GM12892 (cell line): ENCODE results near the gene CAMKMT.

ENCODE experiments used
- DNase-seq: peaks from one replicate; pipeline ENCODE4 v3.0.0; 2011; ENCODE audit not compliant: insufficient read length
- FAIRE-seq: peaks from 2 replicates; lab custom pipeline; 2011; peaks lifted over from hg19 to GRCh38; lab: Jason Lieb, UNC
- POLR2A ChIP-seq: IDR thresholded peaks from 2 replicates; pipeline ENCODE4 v1.6.1; 2011; ENCODE audit warnings: low read depth, low read length, control low read depth
- POLR2AphosphoS5 ChIP-seq: IDR thresholded peaks from 2 replicates; pipeline ENCODE4 v1.6.1; 2011; ENCODE audit warnings: low read depth, low read length, control low read depth
- TAF1 ChIP-seq: IDR thresholded peaks from 2 replicates; pipeline ENCODE4 v1.6.1; 2011; ENCODE audit warnings: low read depth, mild to moderate bottlenecking, control low read depth, low read length, borderline replicate concordance

Gene CAMKMT

DNA sequence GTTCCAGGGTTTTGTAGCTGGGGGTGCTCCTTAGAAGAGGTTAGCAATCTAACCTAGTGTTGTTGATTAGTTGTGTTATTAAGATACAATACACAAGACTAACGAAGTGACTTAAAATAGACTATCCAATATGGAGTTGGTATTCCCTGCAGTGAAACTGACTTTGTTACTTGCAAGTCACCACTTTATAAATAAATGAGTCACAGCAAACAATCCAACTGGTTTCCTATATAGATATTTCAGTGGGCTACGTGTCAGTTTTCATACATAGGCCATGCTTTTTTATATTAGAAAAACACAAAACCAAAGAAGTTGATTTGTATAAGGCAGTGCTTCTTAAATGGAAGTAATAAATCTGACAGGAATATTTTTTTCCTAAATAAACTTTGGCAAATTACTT is 274.0 kb downstream of the CAMKMT start:
- DNase-seq (no peak), FAIRE-seq (no peak)
- TF ChIP-seq POLR2AphosphoS5: no peak
- no peak for TF ChIP-seq TAF1
- no peak for TF ChIP-seq POLR2A

- TF ChIP-seq POLR2A (no peak), TAF1 (no peak), POLR2AphosphoS5 (no peak)
These were observed 276.9 kb downstream of the CAMKMT start for GRCh38 chr2:44638649-44639048.

GRCh38 chr2:44639399-44639798 is 277.7 kb downstream of the CAMKMT start:
- FAIRE-seq (no peak), DNase-seq (no peak)
- no peak for TF ChIP-seq TAF1
- no peak for TF ChIP-seq POLR2AphosphoS5
- TF ChIP-seq POLR2A: no peak

More at GRCh38 chr2:44638649-44639048, 276.9 kb downstream of the CAMKMT start:
- no peak for DNase-seq
- no peak for FAIRE-seq

DNA sequence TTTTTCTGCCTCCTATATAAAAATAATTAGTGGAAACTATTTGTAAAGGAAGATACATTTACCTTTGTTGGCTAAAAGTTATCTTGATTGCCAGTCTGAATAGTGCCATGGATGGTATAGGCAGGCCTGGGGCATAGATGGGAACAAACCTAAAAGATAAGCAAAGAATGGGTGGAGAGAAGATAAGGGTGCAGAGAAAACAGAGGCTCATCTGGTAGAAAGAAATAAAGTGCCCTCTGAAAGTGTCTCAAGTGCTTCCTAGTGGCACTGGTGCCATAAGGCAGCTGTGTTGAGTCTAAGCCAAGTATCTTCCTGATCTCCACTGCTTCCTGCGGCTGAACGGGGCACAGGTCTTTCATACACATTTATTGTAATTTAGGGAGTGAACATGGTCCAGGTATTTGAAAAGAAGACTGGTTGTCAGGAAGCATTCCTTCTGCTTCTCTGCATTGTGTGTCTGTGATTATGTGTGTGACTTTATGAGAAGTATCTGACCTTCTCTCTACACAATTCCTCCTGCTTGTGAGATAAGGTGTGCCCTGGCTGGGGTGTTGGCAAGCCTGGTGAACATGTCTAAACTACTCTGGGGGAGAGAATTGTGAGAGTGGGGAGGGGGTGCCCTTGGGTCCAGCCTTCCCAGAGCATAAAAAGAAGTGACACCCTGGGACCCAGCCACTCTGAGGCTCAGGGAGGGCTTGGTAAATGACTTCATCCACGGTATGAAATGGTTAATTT is 280.5 kb downstream of the CAMKMT start:
- FAIRE-seq (no peak), DNase-seq (no peak)
- TF ChIP-seq POLR2AphosphoS5 (no peak), POLR2A (no peak), TAF1 (no peak)

DNA sequence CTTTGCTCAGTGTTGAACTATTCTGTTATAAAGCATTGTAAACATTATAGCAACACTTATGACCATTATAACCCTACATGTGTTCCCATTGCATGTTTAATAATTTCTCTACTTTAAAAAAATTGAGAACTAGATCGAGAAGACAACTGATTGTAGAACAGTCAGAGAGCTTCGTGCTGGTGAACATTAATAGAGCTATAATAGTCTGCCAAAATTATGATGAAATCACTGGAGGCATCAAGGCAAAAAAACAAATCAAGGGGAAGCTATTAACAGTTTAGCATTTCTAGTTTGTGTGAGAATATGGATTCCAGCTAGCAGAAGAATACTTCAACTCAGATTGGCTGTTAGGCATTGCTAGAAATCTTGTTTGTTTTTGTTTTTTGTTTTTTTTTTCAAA is 284.2 kb downstream of the CAMKMT start:
- DNase-seq: no peak
- no peak for TF ChIP-seq POLR2A
- TF ChIP-seq POLR2AphosphoS5: no peak
- TF ChIP-seq TAF1: no peak
- no peak for FAIRE-seq

GRCh38 chr2:44649381-44649780 is 287.6 kb downstream of the CAMKMT start:
- TF ChIP-seq TAF1 (no peak), POLR2AphosphoS5 (no peak), POLR2A (no peak)
- no peak for DNase-seq
- no peak for FAIRE-seq

- DNase-seq (no peak), FAIRE-seq (no peak)
- no peak for TF ChIP-seq POLR2AphosphoS5
- TF ChIP-seq POLR2A: no peak
- no peak for TF ChIP-seq TAF1
These were observed 289.0 kb downstream of the CAMKMT start for GRCh38 chr2:44650796-44651195.

GRCh38 chr2:44651974-44652373 is 290.2 kb downstream of the CAMKMT start:
- no peak for DNase-seq
- TF ChIP-seq POLR2AphosphoS5: no peak
- no peak for TF ChIP-seq POLR2A
- no peak for TF ChIP-seq TAF1
- no peak for FAIRE-seq

DNA sequence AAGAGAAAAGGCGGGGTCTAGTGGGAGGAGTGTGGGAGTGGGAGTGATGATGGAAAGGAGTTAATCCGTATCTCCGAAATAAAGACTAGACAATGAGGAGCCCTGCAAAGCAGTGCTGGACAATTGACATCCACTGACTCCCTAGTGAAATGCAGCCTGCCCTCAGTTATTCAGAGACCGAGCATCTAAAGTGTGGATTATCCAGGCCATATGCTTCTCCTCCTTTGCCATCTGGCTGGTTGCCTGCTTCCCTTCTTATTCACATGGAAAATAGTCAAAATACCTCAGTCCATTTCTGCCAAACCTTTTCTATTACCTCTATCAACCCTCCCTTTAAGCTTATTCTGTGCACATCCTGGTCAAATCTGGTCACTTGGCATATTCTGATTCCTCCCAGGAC is 291.0 kb downstream of the CAMKMT start:
- FAIRE-seq (no peak), DNase-seq (no peak)
- TF ChIP-seq TAF1 (no peak), POLR2AphosphoS5 (no peak), POLR2A (no peak)

- TF ChIP-seq POLR2AphosphoS5: no peak
- no peak for TF ChIP-seq POLR2A
- TF ChIP-seq TAF1: no peak
- no peak for FAIRE-seq
- no peak for DNase-seq
These were observed 293.7 kb downstream of the CAMKMT start for GRCh38 chr2:44655401-44655864.

GRCh38 chr2:44656460-44656859 is 294.7 kb downstream of the CAMKMT start:
- TF ChIP-seq POLR2A (no peak), TAF1 (no peak), POLR2AphosphoS5 (no peak)
- no peak for DNase-seq
- FAIRE-seq: no peak

GRCh38 chr2:44663471-44664073 is 301.8 kb downstream of the CAMKMT start:
- TF ChIP-seq TAF1 (no peak), POLR2A (no peak), POLR2AphosphoS5 (no peak)
- FAIRE-seq (no peak), DNase-seq (no peak)
